Activated gamma-delta T cell treated with anti-CD3 and anti-CD28 coated beads, Interleukin-2, amount 50 U/mL, for 16 hours (primary cell): ENCODE measurements around the gene RPF1.
A peak's percentile ranks its signal among the peaks of the same experiment; 100 is the strongest.
"Not testable (repeated sequence)": the region's sequence is repeated elsewhere in the genome, so short reads cannot be mapped to it uniquely, and the experiment has no call there.

Experiments used
- DNase-seq: peaks from one replicate; pipeline ENCODE4 v3.0.0-alpha.2; 2020; ENCODE audit warnings: low read depth

The RPF1 gene, protein sequence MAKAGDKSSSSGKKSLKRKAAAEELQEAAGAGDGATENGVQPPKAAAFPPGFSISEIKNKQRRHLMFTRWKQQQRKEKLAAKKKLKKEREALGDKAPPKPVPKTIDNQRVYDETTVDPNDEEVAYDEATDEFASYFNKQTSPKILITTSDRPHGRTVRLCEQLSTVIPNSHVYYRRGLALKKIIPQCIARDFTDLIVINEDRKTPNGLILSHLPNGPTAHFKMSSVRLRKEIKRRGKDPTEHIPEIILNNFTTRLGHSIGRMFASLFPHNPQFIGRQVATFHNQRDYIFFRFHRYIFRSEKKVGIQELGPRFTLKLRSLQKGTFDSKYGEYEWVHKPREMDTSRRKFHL

DNA sequence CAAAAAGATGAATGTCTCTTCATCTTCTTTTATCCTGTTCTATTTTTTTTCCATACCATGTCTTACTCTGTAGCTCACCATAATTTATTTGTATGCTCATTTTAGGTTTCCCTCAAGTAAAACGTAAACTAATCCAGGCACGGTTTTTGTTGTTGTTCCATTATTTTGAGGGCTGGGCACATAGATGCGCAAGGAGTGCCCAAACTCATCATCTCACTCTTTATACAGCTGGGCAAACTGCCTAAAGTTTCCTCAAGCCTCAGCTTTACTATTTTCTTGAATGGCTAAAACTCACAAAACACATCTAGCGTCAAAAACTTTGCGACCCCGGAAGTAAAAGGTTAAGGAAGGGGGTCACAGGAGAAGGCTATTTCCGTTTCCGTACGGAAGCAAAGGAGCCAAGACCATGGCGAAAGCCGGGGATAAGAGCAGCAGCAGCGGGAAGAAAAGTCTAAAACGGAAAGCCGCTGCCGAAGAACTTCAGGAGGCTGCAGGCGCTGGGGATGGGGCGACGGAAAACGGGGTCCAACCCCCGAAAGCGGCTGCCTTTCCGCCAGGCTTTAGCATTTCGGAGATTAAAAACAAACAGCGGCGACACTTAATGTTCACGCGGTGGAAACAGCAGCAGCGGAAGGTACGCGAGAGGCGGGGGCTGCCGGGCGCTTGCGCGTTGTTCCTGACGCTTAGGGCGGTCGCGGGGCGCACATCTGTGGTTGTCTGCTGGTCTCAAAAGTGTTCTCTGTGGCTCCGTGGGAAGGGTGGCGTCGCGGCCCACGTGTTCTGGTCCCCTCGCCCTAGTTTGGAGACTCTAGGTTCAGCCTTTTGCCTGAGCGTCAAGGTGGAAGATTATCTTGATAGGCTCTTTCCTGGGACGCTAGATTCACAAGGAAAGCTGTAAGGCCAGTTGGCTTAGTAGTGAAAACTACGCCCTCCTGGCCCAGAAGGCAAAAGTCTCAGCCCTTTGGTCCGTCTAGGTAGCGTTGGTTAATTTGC lies at the start of gene RPF1:
TSS of gene RPF1 (plus strand) at position 391 of the 993 bp plus-strand sequence. CDS start at position 407, 16 bp downstream.
- peak; percentile 69 for DNase-seq

DNA sequence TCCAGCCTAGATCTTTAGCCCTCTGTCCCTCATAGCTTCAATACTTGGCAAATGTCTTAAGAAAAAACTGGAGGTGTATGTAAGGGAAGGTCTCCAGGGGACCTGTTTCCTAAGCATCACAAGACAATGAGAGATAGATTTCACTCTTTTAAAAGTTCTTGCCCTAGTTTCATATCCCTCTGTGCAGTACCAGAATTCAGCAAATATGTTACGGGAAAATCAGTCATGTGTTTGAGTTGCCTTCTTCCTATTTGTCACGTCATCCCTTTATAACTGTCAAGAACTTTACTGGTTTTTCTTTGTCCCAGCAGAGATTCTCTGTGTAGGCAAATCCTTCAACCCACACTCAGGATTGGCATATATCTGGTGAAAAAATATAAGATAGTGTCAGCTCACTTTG lies 48.5 kb upstream of the RPF1 start:
- DNase-seq, result no peak

DNA sequence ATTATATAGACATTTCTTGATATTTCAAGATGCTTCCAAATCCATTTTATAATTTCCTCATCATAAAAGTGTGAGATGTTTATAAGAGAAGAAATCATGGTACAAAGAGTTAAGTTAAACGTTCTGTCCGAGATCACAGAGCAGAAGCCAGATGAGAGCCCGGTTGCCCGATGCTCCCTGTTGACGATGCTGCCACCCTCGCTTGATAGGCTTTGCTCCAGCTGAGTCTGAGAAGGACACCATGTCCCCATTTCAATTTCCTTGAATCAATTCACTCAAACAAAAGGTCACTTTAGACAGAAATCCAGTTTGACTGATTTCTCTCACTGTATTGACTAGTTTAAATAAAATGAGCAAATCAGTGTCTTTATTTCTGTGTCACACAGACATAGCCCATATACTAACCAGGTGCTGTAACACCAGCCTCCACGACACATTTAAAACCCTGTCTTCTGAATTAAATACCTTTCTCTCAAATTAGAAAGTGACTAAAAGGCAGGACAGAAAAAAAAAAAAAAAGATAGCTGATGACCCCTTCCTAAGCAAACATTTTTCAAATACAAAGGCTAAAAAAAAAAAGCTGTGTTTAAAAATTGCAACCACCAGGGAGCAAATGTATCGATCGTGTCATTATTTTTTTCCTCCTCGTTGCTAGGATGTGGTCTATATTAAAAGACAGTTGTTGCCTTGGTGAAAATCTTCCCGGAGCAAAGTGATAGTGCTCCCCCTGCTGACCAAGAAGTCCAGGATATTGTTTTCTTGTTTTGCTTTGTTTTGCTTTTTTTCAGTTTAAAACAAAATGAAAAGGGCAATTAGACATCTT lies 45.6 kb upstream of the RPF1 start:
- DNase-seq, result peak; percentile 34

DNA sequence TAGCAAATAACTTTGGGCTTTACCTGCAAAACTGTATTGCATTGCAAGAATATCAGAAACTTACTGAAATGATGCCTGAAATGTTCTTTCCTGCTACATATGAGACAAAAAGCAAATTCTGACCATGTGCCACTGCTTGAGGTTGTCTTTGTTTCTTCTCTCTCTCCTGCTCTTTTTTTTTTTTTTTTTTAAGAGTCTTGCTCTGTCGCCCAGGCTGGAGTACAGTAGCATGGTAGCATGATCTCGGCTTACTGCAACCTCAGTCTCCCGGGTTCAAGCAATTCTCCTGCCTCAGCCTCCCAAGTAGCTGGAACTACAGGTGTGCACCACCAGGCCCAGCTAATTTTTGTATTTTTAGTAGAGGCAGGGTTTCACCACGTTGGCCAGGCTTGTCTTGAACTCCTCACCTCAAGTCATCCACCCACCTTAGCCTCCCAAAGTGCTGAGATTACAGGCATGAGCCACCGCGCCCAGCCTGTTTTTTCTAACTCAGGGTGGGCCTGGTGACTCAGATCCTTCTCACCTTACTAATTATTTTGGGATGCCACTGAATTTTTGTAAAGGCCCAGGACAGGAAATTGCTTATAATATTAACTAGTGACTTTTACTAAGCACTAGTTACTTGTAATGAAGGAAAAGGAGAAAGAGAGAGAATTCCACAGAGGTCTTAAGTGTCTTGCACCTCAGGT lies 44.8 kb upstream of the RPF1 start:
- DNase-seq, result no peak

DNA sequence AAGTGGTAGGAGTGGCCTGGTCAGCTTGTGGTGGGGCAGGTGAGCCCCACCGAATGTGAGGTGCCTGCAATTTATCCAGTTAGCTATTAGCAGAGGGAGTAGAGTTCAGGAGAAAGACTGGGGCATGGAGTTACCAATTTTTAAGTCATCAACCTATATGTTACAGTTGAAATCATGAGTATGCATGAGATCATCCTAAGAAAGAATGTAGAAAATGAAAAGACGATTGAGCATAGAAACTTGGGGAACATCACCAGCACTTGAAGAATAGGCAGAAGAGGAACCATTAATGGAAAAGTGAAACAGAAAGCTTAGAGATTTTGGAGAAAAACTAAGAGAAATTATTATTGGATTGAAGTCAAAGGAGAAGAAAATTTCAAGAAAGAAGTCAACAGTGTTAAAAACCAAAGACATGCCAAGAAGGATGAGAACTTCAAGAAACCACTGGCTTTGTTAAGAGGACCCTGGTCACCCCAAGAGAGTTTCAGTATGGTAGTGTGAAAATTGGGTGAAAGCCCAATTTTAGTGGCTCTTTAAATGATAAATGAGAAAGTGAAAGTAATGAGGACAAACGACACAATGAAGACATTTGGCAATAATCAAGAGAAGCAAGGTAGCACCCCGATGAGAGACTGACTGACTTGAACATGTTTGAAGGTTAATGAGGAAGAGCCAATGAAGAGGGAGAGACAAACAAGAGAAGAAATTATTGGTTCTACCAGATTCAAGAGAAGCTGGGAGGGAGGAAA lies 44.1 kb upstream of the RPF1 start:
- DNase-seq, result no peak

DNA sequence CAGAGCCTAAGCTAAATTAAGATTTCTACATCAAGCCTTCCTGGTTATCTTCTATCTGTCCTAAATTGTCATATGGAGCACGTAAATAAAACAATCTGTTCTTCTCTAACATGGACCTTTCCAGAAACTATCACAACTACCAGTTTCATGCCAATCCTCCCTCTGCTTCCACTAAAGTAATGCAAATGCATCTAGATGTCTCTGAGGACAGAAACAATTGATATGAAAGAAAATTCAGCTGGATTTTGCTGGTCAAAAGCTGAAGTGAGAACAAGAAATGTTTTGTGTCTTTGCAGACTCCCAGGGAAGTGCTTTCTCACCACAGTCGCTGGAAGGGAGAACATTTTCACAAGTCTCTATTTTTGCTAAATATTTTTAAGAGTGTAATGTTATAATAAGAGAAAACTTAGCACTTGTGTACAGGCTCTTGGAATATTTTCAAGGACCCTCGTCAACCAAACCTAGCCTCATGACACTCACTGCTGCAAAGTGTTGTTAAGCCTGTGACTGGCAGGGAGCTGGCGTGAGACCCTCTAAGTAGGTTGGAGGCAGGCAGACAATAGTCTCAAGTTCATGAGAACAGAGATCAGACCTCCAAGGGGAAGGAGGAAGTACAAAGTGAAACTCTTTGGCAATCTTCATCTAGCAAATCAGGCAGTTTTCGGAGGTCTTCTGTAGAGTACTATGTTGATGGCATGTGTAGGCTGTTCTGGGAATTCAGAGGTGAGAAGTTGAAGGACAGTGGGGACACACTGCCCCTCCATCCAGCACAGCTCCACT lies 42.0 kb upstream of the RPF1 start:
- DNase-seq, result no peak

DNA sequence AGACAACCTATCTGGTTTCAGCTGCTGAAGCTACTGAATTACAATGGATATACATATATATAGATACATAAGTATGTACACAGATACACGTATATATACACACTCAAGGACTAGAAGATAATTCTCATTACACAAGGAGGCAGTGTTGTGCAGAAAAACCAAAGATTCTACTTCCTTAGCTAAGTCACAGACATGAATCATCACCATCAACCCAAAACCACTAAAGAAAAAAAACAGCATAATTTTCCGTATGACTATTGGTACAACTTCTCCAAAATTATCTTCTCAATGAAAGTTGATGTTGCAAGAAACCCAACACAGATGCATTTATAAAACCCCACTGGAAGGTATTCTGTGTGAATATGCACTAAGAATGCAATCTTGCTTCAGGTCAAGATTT lies 36.8 kb upstream of the RPF1 start:
- no peak for DNase-seq

DNA sequence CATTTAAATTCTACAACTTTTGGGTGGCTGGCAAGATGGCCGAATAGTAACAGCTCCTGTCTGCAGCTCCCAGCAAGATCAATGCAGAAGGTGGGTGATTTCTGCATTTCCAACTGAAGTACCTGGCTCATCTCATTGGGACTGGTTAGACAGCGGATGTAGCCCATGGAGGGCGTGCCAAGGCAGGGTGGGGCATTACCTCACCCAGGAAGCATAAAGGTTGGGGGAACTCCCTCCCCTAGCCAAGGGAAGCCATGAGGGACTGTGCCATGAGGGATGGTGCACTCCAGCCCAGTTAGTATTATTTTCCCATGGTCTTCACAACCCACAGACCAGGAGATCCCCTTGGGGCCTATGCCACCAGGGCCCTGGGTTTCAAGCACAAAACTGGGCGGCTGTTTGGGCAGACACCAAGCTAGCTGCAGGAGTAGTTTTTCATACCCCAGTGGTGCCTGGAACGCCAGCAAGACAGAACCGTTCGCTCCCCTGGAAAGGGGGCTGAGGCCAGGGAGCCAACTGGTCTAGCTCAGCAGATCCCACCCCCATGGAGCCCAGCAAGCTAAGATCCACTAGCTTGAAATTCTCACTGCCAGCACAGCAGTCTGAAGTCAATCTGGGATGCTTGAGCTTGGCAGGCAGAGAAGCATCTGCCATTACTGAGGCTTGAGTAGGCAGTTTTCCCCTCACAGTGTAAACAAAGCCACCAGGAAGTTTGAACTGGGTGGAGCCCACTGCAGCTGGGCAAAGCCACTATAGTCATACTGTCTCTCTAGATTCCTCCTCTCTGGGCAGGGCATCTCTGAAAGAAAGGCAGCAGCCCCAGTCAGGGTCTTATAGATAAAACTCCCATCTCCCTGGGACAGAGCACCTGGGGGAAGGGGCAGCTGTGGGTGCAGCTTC lies 36.1 kb upstream of the RPF1 start:
- not testable (repeated sequence) for DNase-seq

DNA sequence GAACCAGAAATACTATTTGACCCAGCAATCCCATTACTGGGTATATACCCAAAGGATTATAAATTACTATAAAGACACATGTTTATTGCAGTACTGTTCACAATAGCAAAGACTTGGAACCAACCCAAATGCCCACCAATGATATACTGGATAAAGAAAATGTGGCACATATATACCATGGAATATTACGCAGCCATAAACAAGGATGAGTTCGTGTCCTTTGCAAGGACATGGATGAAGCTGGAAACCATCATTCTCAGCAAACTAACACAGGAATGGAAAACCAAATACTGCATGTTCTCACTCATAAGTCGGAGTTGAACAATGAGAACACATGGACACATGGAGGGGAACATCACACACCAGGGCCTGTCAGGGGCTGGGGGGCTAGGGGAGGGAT lies 30.4 kb upstream of the RPF1 start:
- not testable (repeated sequence) for DNase-seq

DNA sequence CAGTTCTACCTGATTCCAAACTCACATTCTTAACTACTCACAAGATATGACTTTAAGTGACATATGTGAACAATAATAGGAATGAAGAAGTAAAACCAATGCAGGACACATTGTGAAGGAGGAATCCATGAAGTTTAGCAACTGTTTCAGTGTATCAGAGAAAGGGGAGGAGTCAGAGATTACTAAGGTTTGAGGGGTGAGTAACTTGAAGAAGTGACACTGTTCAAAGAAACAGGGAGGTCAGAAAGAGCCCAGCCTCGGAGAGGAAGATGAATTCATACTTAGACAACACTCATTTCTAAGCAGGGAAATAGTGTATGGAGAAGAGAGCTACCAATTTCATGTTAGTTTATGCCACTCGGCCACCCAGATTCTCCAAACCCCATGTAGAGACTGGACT lies 28.2 kb upstream of the RPF1 start:
- DNase-seq, result no peak

DNA sequence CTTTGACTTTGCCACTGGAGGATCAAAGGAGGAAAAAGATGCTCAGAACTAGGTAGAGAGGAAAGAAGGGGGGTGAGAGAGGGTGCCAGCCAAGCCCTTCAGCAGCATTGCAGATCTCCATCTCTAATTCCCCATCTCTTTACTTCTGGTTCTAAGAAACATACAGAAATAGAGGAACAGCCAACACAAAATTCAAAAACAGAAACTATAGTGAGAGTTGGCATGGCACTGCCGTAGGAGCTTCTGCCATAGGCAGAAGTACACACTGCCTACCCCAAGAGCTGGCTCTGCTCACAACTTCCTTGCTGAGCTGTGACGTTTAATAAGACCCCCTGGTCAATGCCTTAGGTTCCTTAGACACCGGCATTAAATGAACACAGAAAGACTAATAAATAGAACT lies 26.6 kb upstream of the RPF1 start:
- DNase-seq, result no peak

DNA sequence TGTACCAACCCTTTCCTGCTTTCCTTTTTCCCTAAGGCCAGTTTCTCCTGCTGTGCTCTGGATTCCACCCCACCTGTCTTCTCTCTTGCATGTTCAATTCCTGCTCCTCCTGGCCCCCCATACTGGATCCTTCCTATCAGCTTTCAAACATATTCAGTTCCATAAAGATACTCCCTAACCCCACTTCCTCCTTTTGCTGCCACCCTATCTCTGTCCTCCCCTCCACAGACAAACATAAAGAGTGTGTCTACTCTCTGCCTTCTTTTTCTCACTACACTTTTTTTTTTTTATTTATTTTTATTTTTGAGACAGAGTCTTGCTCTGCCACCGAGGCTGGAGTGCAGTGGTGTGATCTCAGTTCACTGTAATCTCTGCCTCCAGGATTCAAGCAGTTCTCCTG lies 16.9 kb upstream of the RPF1 start:
- DNase-seq, result no peak

DNA sequence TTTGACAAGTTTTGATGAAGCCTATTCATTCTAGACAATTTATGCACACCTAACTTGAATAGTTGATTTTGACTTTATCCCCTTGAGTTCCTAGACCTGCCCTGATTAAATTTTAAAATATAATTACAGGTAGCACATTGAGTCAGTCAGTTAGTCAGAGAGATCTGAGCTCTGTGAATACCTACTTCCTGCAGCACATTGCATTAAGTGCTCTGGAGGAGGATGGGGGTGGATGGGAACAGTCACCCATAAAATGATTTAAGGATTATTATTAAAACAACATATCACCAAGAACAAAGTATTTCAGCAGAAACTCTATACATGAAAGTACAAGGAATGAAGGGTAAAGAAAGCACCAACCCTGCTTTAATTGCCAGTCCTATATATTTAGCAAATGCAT lies 11.8 kb upstream of the RPF1 start:
- no peak for DNase-seq

DNA sequence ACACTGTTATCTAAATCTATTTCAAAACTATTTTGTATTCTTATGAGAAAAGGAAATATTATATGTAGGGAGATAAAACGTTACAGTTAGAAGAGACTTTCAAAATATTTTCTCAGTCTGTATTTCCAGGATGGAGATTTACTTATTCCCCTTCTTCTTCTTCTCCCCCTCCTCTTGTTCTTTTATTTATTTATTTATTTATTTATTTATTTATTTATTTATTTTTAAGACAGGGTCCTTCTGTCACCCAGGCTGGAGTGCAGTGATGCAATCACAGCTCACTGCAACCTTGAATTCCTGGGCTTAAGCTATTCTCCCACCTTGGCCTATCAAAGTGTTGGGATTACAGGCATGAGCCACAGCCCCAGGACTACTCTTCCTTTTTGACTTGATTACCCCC lies 2.8 kb upstream of the RPF1 start:
- DNase-seq, result no peak

DNA sequence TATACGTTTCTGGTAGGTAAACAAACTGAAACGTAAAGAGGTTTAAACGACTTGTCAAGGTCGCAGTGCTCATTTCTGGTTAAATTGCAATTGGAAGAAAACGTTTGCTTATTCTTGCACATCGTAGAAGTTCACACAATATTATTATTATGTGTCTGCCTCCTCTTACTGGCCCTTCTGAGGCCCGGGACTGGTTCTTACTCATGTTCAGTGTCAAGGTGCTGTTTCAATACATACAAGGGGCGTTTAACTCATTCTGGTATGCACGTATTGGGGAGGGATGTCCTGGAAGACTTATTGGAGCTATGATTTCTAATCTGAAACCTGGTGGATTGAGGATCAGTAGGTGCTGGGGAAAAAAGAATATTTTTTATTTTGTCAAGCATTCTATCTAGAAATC lies 932 bp downstream of the RPF1 start:
- no peak for DNase-seq

DNA sequence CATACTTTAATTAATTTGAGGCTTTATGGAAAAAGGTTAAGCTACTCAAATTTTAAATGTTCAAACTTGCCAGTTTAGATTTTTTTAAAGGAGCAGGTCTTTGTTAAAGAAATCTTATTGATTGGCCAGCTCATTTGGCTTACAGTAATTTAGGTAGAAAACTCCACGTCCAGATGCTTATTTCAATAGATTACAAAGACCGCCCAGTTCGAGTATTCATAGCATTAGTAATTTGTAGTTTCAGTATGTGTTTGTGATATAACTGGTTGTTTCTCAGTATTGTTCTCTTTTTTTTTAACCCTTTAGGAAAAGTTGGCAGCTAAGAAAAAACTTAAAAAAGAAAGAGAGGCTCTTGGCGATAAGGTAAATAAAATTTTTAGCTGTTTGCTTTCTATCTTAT lies 1.6 kb downstream of the RPF1 start:
- no peak for DNase-seq

DNA sequence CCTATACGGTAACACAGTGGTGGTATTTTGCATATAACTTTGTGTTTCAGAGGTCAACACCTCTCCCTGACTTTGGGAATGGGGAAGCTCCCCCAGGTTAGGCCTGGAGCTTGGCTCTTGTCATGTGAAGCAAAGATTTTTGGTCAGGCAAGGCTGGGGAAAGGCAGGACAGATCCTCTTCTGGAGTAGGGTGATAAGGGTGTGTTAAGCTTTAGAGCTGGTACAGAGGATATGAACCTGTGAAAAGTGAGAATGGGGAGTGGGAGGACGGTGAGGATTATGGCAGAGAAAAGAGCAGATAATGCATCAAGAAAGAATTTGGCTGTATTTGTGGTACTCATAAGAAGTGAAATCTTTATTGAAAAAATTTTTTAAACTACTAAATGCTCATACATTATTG lies 2.3 kb downstream of the RPF1 start:
- no peak for DNase-seq

DNA sequence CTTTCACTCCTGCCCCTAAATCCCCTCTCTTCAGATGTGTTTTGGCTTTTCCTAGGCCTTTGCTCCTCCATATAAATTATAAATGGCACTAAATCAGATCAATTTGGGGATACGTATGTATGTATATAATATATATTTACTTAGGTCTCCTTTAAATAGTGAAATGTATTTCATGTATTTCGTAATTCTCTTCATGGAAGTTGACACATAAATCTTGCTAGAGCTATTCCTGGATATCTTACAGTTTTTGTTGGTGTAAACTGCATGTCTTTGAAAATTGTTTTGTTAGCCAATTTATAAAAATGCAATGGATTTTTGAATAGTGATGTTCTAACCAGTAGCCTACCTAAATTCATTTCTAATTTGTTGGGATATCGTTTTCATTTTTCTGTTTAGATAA lies 9.0 kb downstream of the RPF1 start:
- no peak for DNase-seq

DNA sequence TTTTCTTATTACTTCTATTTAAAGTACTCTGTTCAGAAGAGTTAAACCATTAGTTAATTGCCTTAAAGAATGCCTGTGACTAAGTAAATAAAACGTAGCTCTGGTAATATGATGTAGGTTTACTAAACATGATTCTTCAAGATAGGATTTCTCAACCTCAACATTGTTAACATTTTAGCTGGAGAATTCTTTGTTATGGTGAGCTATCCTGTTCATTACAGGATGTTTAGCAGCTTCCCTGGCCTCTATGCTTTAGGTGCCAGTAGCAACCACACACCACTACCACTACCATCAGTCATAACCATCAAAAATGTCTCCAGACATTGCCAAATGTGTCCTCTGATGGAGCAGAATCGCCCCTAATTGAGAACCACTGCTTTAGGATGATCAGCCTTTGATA lies 10.7 kb downstream of the RPF1 start:
- DNase-seq, result no peak
